K562 (cell line): ENCODE results near the gene POLR3A. TPM values are rescaled to one million over a fixed set of nuclear protein-coding genes. Genes with fewer than 3 reads are reported as not detected.

Experiments used
- CBFA2T2 ChIP-seq: fragments of 450-650 bp; conservative IDR thresholded peaks from 2 replicates; pipeline ENCODE4 v1.6.1; 2017; ENCODE audit warnings: mild to moderate bottlenecking
- CBX1 ChIP-seq: sonication (generic); IDR thresholded peaks from 2 replicates; pipeline ENCODE4 v1.6.1; 2016; ENCODE audit warnings: antibody characterized with exemption, low read depth, mild to moderate bottlenecking
- CBX2 ChIP-seq: fragments of 200-600 bp; sonication (generic); IDR thresholded peaks from one replicate; pipeline ENCODE4 v1.6.1; 2012; ENCODE audit warnings: mild to moderate bottlenecking, low read length, inconsistent platforms; ENCODE audit not compliant: insufficient read depth, poor library complexity, severe bottlenecking
- CBX3 ChIP-seq, 2 experiments: IDR thresholded peaks; 1 replicate in 1 of 2; 2 replicates in 1 of 2; pipeline ENCODE4 v1.6.1; 2012; ENCODE audit warnings: inconsistent platforms in 2 of 2, low read length in 2 of 2, borderline replicate concordance in 1 of 2, control low read depth in 1 of 2
- MED1 ChIP-seq: sonication (generic); formaldehyde crosslinking; IDR thresholded peaks from 2 replicates; pipeline ENCODE4 v1.8.1; 2023; ENCODE audit warnings: missing genetic modification reagents, borderline replicate concordance
- MLLT1 ChIP-seq, 2 experiments: fragments of 450-650 bp; IDR thresholded peaks; 2 replicates each; pipeline ENCODE4 v1.6.1; 2016
- MYBL2 ChIP-seq, 2 experiments: fragments of 450-650 bp in 1 of 2; sonication (generic) in 1 of 2; formaldehyde crosslinking in 1 of 2; IDR thresholded peaks; 2 replicates each; pipeline versions ENCODE4 v1.6.1 to v1.8.1; 2017 to 2022; ENCODE audit warnings: borderline replicate concordance in 1 of 2, inconsistent platforms in 1 of 2, low read depth in 1 of 2, mild to moderate bottlenecking in 1 of 2, missing genetic modification reagents in 1 of 2, moderate library complexity in 1 of 2
- PTBP1 ChIP-seq: fragments of 200-400 bp; formaldehyde crosslinking; IDR thresholded peaks from 2 replicates; pipeline ENCODE4 v1.6.1; 2017; ENCODE audit warnings: low read depth, low read length
- RCOR1 ChIP-seq, 2 experiments: IDR thresholded peaks; 2 replicates each; pipeline ENCODE4 v1.6.1; 2012; ENCODE audit warnings: low read depth in 2 of 2, low read length in 2 of 2, borderline replicate concordance in 1 of 2, improper control_type of control experiment in 1 of 2
- TARDBP ChIP-seq: fragments of 450-650 bp; IDR thresholded peaks from 2 replicates; pipeline ENCODE4 v1.6.1; 2016
- THAP12 ChIP-seq: fragments of 250-450 bp; sonication (Bioruptor Pico); IDR thresholded peaks from 2 replicates; pipeline ENCODE4 v1.9.0; 2021; ENCODE audit warnings: mild to moderate bottlenecking, inconsistent platforms
- ZEB2 ChIP-seq: fragments of 450-650 bp; IDR thresholded peaks from 2 replicates; pipeline ENCODE4 v1.6.1; 2016
- ZNF395 ChIP-seq: fragments of 200-800 bp; sonication (Bioruptor generic); IDR thresholded peaks from 2 replicates; pipeline ENCODE4 v1.6.1; 2017; ENCODE audit warnings: missing genetic modification characterization, missing compliant biosample characterization
- ZNF76 ChIP-seq: fragments of 250-450 bp; sonication (Bioruptor Pico); IDR thresholded peaks from 2 replicates; pipeline ENCODE4 v1.4.0; 2020; ENCODE audit warnings: mild to moderate bottlenecking, moderate library complexity, borderline replicate concordance
- polyA plus RNA-seq, 8 experiments: library from polyadenylated mRNA; depleted of rRNA in 4 of 8; stranded (reverse) in 5 of 8; unstranded in 3 of 8; fragments of >200 nt; fragmentation: Nextera tagmentation in 2 of 8; fragmentation: Illumina TruSeq in 1 of 8; extraction: Ambion mirVana in 2 of 8; extraction: Trizol in 1 of 8; gene quantifications; 2 replicates each; pipeline versions ENCODE4 v1.2.1 to v1.2.3, GENCODE V29; 2011 to 2014; ENCODE audit warnings: inconsistent platforms in 1 of 8, missing spikeins in 1 of 8
- total RNA-seq, 7 experiments: library from RNA; depleted of rRNA in 6 of 7; stranded (reverse); fragments of >200 nt in 6 of 7; fragmentation: Illumina TruSeq in 2 of 7; extraction: Trizol in 2 of 7; gene quantifications; 2 replicates each; pipeline versions ENCODE4 v1.2.1 to v1.2.3, GENCODE V29; 2011 to 2021; ENCODE audit warnings: low replicate concordance in 1 of 7
- TF ChIP-seq, protein P1 (sequence below): fragments of 450-650 bp; IDR thresholded peaks from 2 replicates; pipeline ENCODE4 v1.6.1; 2016; ENCODE audit warnings: borderline replicate concordance
- TF ChIP-seq, protein P2 (sequence below): fragments of 450-650 bp; formaldehyde crosslinking; IDR thresholded peaks from 2 replicates; pipeline ENCODE4 v1.4.0; 2020; ENCODE audit warnings: mild to moderate bottlenecking
- TF ChIP-seq, protein P3 (sequence below): sonication (generic); formaldehyde crosslinking; IDR thresholded peaks from 2 replicates; pipeline ENCODE4 v1.8.0; 2022; ENCODE audit warnings: mild to moderate bottlenecking, missing genetic modification reagents

POLR3A gene
- total and polyA plus RNA-seq, 9 of the 15 experiments (the other 6 are each of a cell fraction or from before 2014, with no cell fraction given) = 14.9 to 37.0 (median 26.7) TPM

DNA sequence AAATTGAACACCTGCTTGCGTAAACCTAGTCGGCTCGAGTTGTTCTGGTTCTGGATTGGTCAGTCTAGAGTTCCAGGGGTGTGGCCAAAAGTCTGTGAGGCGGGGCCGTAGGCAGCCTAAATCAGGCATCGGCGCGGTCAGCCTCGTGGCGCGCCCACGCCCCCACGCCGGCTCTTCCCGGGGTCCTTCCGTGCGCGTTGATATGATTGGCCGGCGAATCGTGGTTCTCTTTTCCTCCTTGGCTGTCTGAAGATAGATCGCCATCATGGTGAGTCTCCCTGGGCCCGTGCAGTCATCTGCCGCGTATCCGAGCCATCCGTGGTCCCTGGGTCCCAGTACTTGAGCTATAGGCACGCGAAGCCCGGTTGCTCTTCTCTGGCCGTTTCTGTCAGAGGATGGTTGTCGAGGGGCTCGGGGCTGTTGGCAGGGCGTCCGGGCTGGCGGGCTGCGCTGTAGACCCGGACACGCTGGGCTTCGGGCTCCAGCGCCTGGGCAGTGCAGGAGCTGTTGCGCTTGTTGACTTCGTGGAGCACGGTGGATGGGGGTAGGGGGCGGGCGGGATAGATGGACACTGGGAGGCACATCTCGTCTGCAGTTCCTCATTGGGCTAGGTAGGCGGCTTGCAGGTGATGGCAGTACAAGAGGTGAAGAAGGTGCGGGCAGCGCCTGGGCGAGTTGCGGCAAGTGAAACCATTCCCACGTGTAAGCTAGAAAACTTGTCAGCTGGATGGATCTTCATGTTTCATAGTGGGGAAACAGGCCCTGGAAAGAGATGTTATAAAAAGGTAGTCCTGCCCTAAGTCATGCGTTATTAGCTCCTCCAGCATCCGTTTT, 4.5 kb upstream of the POLR3A start, which contains the start of gene RPS24 (continued):
- TF ChIP-seq MYBL2 (IDR thresholded peaks at IDR 0.05; ENCODE audit: low read depth) (no peak), MYBL2 (CRISPR knock-in tag; IDR thresholded peaks at IDR 0.05; ENCODE audit: borderline replicate concordance) (no peak), THAP12 (CRISPR knock-in tag) (peak; percentile 88), ZEB2 (no peak), RCOR1 (IDR thresholded peaks at IDR 0.05; ENCODE audit: borderline replicate concordance in 1 of 2, low read depth in 2 of 2, low read length in 2 of 2) (no peak; a peak in 1 of 4 replicates), ZNF76 (no peak), TARDBP (peak; percentile 72), PTBP1 (no peak), CBX3 (IDR thresholded peaks at IDR 0.05; ENCODE audit: borderline replicate concordance in 1 of 2, low read length in 2 of 2) (no peak; a peak in 1 of 3 replicates), MED1 (CRISPR knock-in tag) (no peak; the same call in 1 of the 2 replicates), MLLT1 (IDR thresholded peaks at IDR 0.05) (peak in 1 of 2 experiments; percentile 84; a peak in 2 of 4 replicates), ZNF395 (peak; percentile 69), CBX2 (no peak), CBX1 (peak; percentile 68; the same call in 1 of the 2 replicates), CBFA2T2 (no peak)
- TF ChIP-seq, protein P1, sequence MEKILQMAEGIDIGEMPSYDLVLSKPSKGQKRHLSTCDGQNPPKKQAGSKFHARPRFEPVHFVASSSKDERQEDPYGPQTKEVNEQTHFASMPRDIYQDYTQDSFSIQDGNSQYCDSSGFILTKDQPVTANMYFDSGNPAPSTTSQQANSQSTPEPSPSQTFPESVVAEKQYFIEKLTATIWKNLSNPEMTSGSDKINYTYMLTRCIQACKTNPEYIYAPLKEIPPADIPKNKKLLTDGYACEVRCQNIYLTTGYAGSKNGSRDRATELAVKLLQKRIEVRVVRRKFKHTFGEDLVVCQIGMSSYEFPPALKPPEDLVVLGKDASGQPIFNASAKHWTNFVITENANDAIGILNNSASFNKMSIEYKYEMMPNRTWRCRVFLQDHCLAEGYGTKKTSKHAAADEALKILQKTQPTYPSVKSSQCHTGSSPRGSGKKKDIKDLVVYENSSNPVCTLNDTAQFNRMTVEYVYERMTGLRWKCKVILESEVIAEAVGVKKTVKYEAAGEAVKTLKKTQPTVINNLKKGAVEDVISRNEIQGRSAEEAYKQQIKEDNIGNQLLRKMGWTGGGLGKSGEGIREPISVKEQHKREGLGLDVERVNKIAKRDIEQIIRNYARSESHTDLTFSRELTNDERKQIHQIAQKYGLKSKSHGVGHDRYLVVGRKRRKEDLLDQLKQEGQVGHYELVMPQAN = peak; percentile 89
- TF ChIP-seq, protein P2, sequence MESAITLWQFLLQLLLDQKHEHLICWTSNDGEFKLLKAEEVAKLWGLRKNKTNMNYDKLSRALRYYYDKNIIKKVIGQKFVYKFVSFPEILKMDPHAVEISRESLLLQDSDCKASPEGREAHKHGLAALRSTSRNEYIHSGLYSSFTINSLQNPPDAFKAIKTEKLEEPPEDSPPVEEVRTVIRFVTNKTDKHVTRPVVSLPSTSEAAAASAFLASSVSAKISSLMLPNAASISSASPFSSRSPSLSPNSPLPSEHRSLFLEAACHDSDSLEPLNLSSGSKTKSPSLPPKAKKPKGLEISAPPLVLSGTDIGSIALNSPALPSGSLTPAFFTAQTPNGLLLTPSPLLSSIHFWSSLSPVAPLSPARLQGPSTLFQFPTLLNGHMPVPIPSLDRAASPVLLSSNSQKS (CRISPR knock-in tag) = no peak
- TF ChIP-seq, protein P3, sequence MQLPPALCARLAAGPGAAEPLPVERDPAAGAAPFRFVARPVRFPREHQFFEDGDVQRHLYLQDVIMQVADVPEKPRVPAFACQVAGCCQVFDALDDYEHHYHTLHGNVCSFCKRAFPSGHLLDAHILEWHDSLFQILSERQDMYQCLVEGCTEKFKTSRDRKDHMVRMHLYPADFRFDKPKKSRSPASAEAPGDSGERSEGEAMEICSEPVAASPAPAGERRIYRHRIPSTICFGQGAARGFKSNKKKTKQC (CRISPR knock-in tag) = peak; percentile 97
